GM12891 (cell line): ENCODE measurements around the gene PRR35.

ENCODE experiments used
- POLR2A ChIP-seq: IDR thresholded peaks from 2 replicates; pipeline ENCODE4 v1.6.1; 2011; ENCODE audit warnings: low read depth, low read length, control low read depth
- POLR2AphosphoS5 ChIP-seq: IDR thresholded peaks from 2 replicates; pipeline ENCODE4 v1.6.1; 2011; ENCODE audit warnings: low read depth, low read length, control low read depth

DNA sequence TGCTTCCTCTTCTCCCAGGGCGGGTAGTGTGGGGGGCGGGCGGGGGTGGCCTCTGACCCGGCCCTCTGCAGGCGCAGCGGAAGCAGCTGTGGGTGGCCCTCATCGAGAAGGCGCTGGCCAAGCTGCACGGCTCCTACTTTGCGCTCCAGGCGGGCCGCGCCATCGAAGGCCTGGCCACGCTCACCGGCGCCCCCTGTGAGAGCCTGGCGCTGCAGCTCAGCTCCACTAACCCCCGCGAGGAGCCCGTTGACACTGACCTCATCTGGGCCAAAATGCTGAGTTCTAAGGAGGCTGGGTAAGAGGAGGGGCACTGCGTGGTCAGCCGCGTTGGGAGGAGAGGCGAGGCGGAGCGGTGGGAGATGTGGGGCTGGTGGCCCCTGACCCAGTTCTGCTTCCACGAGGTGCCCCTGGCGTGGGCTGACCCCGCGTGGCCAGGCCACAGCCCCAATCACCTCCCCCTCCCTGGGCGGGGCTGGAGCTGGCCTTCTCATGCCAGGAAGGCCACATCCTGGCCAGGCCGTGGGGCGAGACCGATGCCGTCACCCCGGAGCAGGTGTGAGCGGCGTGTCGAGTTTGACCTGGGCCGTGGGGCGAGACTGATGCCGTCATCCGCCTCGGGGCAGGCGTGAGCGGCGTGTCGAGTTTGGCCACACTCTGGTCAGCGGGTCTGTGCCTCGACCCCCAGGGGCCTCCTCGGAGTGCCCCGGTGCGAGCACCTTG is 10.5 kb upstream of the PRR35 start:
- TF ChIP-seq POLR2AphosphoS5 = no peak
- TF ChIP-seq POLR2A = no peak
